ENCODE measurements around the gene DENND1A.

- no peak for TF ChIP-seq ZNF274 (IDR thresholded peaks at IDR 0.05; ENCODE audit: low read depth, low read length)
- no peak for TF ChIP-seq SUZ12 (IDR thresholded peaks at IDR 0.05; ENCODE audit: extremely low read depth, insufficient read depth, insufficient read length)
Measured at GRCh38 chr9:123657099-123657498, 272.8 kb downstream of the DENND1A start.

Data from NT2/D1 (cell line).